CD4-positive, alpha-beta memory T cell (primary cell): Measurements from ENCODE around the gene ZWILCH. TPM values are rescaled to one million over a fixed set of nuclear protein-coding genes. Genes with fewer than 3 reads are reported as not detected.

ENCODE experiments used
- CTCF ChIA-PET: fragments of 350-600 bp; sonication (Branson Sonifier 250); formaldehyde crosslinking; loops from one replicate; lab custom pipeline; 2021; ENCODE audit warnings: inconsistent platforms; ENCODE audit not compliant: partially characterized antibody; lab: Charles Lee
- POLR2A ChIA-PET: fragments of 350-600 bp; sonication (Branson Sonifier 250); formaldehyde crosslinking; loops from one replicate; lab custom pipeline; 2021; ENCODE audit not compliant: partially characterized antibody; lab: Charles Lee
- DNase-seq, 5 donors: peaks; one replicate each; pipeline versions ENCODE4 v3.0.0 to v3.0.0-alpha.2; 2020 to 2022; ENCODE audit warnings: mixed read lengths in 1 of 5
- H3K27ac ChIP-seq: one replicate; pipeline ENCODE4 v1.7.0; 2013; ENCODE audit warnings: low read depth, low read length
- H3K27me3 ChIP-seq: 2 replicates; pipeline ENCODE4 v1.7.0; 2013; ENCODE audit warnings: mild to moderate bottlenecking, low read length, moderate library complexity; ENCODE audit not compliant: insufficient read depth
- H3K36me3 ChIP-seq: 2 replicates; pipeline ENCODE4 v1.7.0; 2013; ENCODE audit warnings: mild to moderate bottlenecking, low read length, moderate library complexity; ENCODE audit not compliant: insufficient read depth
- H3K4me1 ChIP-seq: 2 replicates; pipeline ENCODE4 v1.7.0; 2013; ENCODE audit warnings: mild to moderate bottlenecking, low read length, moderate library complexity; ENCODE audit not compliant: insufficient read depth
- H3K4me3 ChIP-seq, 2 donors: one replicate each; pipeline ENCODE4 v1.7.0; 2013; ENCODE audit warnings: low read length in 2 of 2, mild to moderate bottlenecking in 1 of 2
- H3K9me3 ChIP-seq, 2 donors: one replicate each; pipeline ENCODE4 v1.7.0; 2013; ENCODE audit warnings: low read length in 2 of 2, control low read depth in 1 of 2; ENCODE audit not compliant: control insufficient read depth in 1 of 2
- H3K27ac Mint-ChIP-seq, 7 donors: one replicate each; pipeline ENCODE4 v1.8.0; 2020 to 2021; ENCODE audit warnings: mixed read lengths in 7 of 7, mild to moderate bottlenecking in 6 of 7, inconsistent platforms in 3 of 7, moderate library complexity in 3 of 7
- H3K27me3 Mint-ChIP-seq, 2 donors: one replicate each; pipeline ENCODE4 v1.8.0; 2020 to 2021; ENCODE audit warnings: mixed read lengths in 2 of 2
- H3K36me3 Mint-ChIP-seq, 2 donors: one replicate each; pipeline ENCODE4 v1.8.0; 2020 to 2021; ENCODE audit warnings: mixed read lengths in 2 of 2, inconsistent platforms in 1 of 2, mild to moderate bottlenecking in 1 of 2
- H3K4me1 Mint-ChIP-seq, 4 donors: one replicate each; pipeline ENCODE4 v1.8.0; 2020 to 2021; ENCODE audit warnings: mixed read lengths in 4 of 4, mild to moderate bottlenecking in 1 of 4
- H3K4me3 Mint-ChIP-seq, 8 donors: one replicate each; pipeline ENCODE4 v1.8.0; 2020 to 2021; ENCODE audit warnings: mixed read lengths in 8 of 8, mild to moderate bottlenecking in 7 of 8, moderate library complexity in 6 of 8, inconsistent platforms in 3 of 8
- H3K9me3 Mint-ChIP-seq, 8 donors: one replicate each; pipeline ENCODE4 v1.8.0; 2020 to 2021; ENCODE audit warnings: mixed read lengths in 8 of 8, mild to moderate bottlenecking in 5 of 8, inconsistent platforms in 3 of 8, moderate library complexity in 1 of 8
- intact Hi-C: fragments of 100-400 bp; cut with micrococcal nuclease; formaldehyde crosslinking; loops from one replicate; pipeline ENCODE4 v1.15.1; 2023
- polyA plus RNA-seq, 2 donors: library from polyadenylated mRNA; unstranded; fragments of 300-500 nt; fragmentation: Illumina TruSeq; gene quantifications; one replicate each; pipeline ENCODE4 v1.2.3, GENCODE V29; 2021
- total RNA-seq, 2 experiments: library from RNA; stranded (reverse); gene quantifications; one replicate each; pipeline ENCODE4 v1.2.3, GENCODE V29; 2021

ZWILCH gene
- total and polyA plus RNA-seq, 4 experiments from 2014 or later: 5.1 to 7.2 (median 6.4) TPM

DNA sequence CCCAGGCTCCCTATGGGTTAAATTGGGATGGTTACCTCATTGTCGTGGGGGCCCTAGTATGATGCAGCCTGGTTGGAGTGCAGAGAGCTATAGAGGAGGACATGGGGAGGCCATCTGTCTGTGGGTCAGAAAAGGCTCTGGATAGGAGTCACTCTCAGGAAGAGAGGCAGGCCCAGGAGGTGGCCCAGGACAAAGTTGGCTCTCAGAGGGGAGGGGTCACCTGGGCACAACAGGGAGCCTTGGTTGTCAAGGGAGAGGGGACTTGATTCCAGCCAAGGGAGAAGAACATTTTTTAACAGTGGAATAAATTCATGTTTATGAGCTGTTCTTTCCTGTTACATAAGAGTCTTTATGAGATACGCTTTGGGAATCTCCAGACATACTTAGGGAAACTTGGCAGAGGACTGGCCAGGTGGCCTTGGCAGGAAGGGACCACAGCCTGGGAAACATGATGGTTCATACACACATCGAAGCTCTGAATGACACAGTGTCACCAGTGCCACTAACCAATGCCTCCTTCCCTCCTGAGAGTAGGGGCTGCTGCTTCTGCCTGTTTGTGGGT, 88.2 kb downstream of the ZWILCH start:
- no peak for DNase-seq
- ChIA-PET POLR2A (no interaction called here), CTCF (no interaction called here)
- H3K9me3 ChIP-seq: no peaks in the 10 kb centered on the region
- Mint-ChIP-seq H3K27ac (no peak overlapping the region), H3K27me3 (peaks cover 8 to 12% of the 10 kb centered on the region in 2 donors), H3K4me3 (no peak overlapping the region), H3K36me3 (no peaks in the 10 kb centered on the region), H3K4me1 (peaks cover 2 to 3% (median 3%) of the 10 kb centered on the region in 4 donors), H3K9me3 (no peaks in the 10 kb centered on the region)
- no peaks in the 10 kb centered on the region for H3K4me1 ChIP-seq
- no peak overlapping the region for H3K27ac ChIP-seq
- intact Hi-C loops: no loop called here
- H3K36me3 ChIP-seq: no peaks in the 10 kb centered on the region
- H3K27me3 ChIP-seq: no peaks in the 10 kb centered on the region
- no peak overlapping the region for H3K4me3 ChIP-seq

GRCh38 chr15:66594344-66594743, 89.2 kb downstream of the ZWILCH start:
- DNase-seq: no peak
- Mint-ChIP-seq H3K27ac (no peak overlapping the region), H3K9me3 (no peaks in the 10 kb centered on the region), H3K36me3 (no peaks in the 10 kb centered on the region), H3K4me1 (peaks cover 3 to 5% (median 5%) of the 10 kb centered on the region in 4 donors), H3K27me3 (peaks cover 8 to 12% of the 10 kb centered on the region in 2 donors), H3K4me3 (no peak overlapping the region)
- no peaks in the 10 kb centered on the region for H3K36me3 ChIP-seq
- POLR2A ChIA-PET: no interaction called here
- H3K4me3 ChIP-seq: no peak overlapping the region
- intact Hi-C loops: no loop called here
- no peaks in the 10 kb centered on the region for H3K27me3 ChIP-seq
- no peaks in the 10 kb centered on the region for H3K9me3 ChIP-seq
- CTCF ChIA-PET: no interaction called here
- no peaks in the 10 kb centered on the region for H3K4me1 ChIP-seq
- H3K27ac ChIP-seq: no peak overlapping the region

GRCh38 chr15:66594836-66595235, 89.7 kb downstream of the ZWILCH start:
- Histone ChIP-seq H3K9me3 (no peaks in the 10 kb centered on the region), H3K27me3 (no peaks in the 10 kb centered on the region), H3K36me3 (no peaks in the 10 kb centered on the region), H3K4me1 (no peaks in the 10 kb centered on the region), H3K4me3 (no peak overlapping the region), H3K27ac (no peak overlapping the region)
- ChIA-PET CTCF (no interaction called here), POLR2A (no interaction called here)
- Mint-ChIP-seq H3K27ac (no peak overlapping the region), H3K27me3 (peaks cover 8 to 12% of the 10 kb centered on the region in 2 donors), H3K36me3 (no peaks in the 10 kb centered on the region), H3K9me3 (no peaks in the 10 kb centered on the region), H3K4me3 (no peak overlapping the region), H3K4me1 (peaks cover 3 to 5% (median 5%) of the 10 kb centered on the region in 4 donors)
- intact Hi-C loops: no loop called here
- no peak for DNase-seq

GRCh38 chr15:66595332-66595731, 90.2 kb downstream of the ZWILCH start:
- Mint-ChIP-seq H3K9me3 (no peaks in the 10 kb centered on the region), H3K4me3 (no peak overlapping the region), H3K27ac (no peak overlapping the region), H3K36me3 (no peaks in the 10 kb centered on the region), H3K4me1 (peaks cover 3 to 5% (median 5%) of the 10 kb centered on the region in 4 donors), H3K27me3 (peaks cover 8 to 12% of the 10 kb centered on the region in 2 donors)
- H3K9me3 ChIP-seq: no peaks in the 10 kb centered on the region
- intact Hi-C loops: no loop called here
- H3K4me1 ChIP-seq: no peaks in the 10 kb centered on the region
- no peaks in the 10 kb centered on the region for H3K36me3 ChIP-seq
- H3K27me3 ChIP-seq: no peaks in the 10 kb centered on the region
- H3K27ac ChIP-seq: no peak overlapping the region
- no peak overlapping the region for H3K4me3 ChIP-seq
- ChIA-PET POLR2A (no interaction called here), CTCF (no interaction called here)
- DNase-seq: no peak

GRCh38 chr15:66595931-66596545, 90.9 kb downstream of the ZWILCH start:
- Histone ChIP-seq H3K9me3 (no peaks in the 10 kb centered on the region), H3K36me3 (no peaks in the 10 kb centered on the region), H3K27me3 (no peaks in the 10 kb centered on the region), H3K4me3 (no peak overlapping the region), H3K4me1 (no peaks in the 10 kb centered on the region), H3K27ac (no peak overlapping the region)
- Mint-ChIP-seq H3K4me1 (peaks cover 3 to 5% (median 5%) of the 10 kb centered on the region in 4 donors), H3K27me3 (peaks cover 5 to 10% of the 10 kb centered on the region in 2 donors), H3K27ac (no peak overlapping the region), H3K9me3 (no peaks in the 10 kb centered on the region), H3K4me3 (no peak overlapping the region), H3K36me3 (no peaks in the 10 kb centered on the region)
- ChIA-PET CTCF (no interaction called here), POLR2A (no interaction called here)
- intact Hi-C loops: no loop called here
- no peak for DNase-seq

DNA sequence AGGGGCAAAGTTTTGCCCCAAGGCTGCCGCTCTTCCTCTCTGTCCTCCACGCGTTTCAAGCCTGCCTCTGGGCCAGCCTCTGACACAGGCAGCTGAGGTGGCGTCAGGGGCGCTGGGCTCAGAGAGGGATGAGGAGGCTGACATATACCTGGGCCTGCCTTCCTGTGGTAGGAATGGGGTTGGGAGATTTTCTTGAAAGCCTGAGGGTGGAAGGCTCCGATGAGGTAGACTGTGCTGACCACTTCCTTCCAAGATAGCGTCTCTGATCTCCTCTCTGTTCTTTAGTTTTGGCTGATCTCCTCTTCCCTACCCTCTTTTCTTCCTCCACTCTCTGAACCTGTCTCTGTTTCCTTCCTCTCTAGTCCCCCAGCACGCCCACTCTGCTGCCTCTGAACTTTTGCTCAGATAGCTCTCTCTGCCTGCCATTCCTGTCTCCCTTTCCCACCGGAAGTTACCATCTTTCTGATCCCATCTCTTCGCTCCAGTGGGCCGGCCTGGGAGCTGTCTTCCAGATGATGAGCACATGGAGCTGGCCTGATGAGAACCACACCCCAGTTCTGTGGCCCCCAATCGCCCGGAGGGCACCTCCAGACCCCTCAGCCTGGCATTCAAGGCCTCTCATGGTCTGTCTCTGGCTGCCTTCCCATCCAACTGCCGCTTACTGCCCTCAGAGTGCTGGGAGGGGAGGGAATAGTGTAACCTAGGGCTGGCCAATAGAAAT, 93.1 kb downstream of the ZWILCH start:
- Mint-ChIP-seq H3K4me1 (peaks cover 3 to 5% (median 5%) of the 10 kb centered on the region in 4 donors), H3K36me3 (no peaks in the 10 kb centered on the region), H3K27ac (no peak overlapping the region), H3K27me3 (peaks cover 8 to 9% of the 10 kb centered on the region in 2 donors), H3K4me3 (peak overlapping the region in 1 of 8 donors; percentile 20), H3K9me3 (no peaks in the 10 kb centered on the region)
- no peak overlapping the region for H3K27ac ChIP-seq
- DNase-seq: no peak
- no peaks in the 10 kb centered on the region for H3K4me1 ChIP-seq
- no peaks in the 10 kb centered on the region for H3K27me3 ChIP-seq
- POLR2A ChIA-PET: no interaction called here
- no peaks in the 10 kb centered on the region for H3K36me3 ChIP-seq
- H3K4me3 ChIP-seq: no peak overlapping the region
- CTCF ChIA-PET: interaction anchor here (1.0 to 1.1 kb wide), 2 partner anchors 21 to 253 kb away, joined by 3 read pairs; no protein-coding TSS in a partner anchor
- H3K9me3 ChIP-seq: no peaks in the 10 kb centered on the region
- intact Hi-C loops: no loop called here
